NB4 (cell line): Measurements from ENCODE around the gene UCK2.

Experiments used
- CTCF ChIP-seq: IDR thresholded peaks from one replicate; pipeline ENCODE4 v1.5.1; 2012; ENCODE audit warnings: low read depth, low read length
- POLR2A ChIP-seq: IDR thresholded peaks from 2 replicates; pipeline ENCODE4 v1.6.1; 2011; ENCODE audit warnings: mild to moderate bottlenecking; ENCODE audit not compliant: insufficient read length; ENCODE audit errors: extremely low read depth

- TF ChIP-seq CTCF (no peak), POLR2A (no peak)
These were observed 18.2 kb downstream of the UCK2 start for GRCh38 chr1:165845569-165845968.
